Activated CD8-positive, alpha-beta memory T cell treated with anti-CD3 and anti-CD28 coated beads, Interleukin-2, amount 10 ng/mL, durations not matched to agents 7 days and 5 days (primary cell): ENCODE results near the gene MACROD2. TPM values are rescaled to one million over a fixed set of nuclear protein-coding genes. Genes with fewer than 3 reads are reported as not detected.

Experiments
- ATAC-seq: fragments of 150-1000 bp; cut with Tn5 transposase; one replicate; pipeline ENCODE4 v1.10.0; 2021; ENCODE audit warnings: moderate library complexity
- CTCF ChIA-PET: fragments of 350-600 bp; sonication (Branson Sonifier 250); formaldehyde crosslinking; loops from one replicate; lab custom pipeline; 2021; ENCODE audit warnings: antibody characterized with exemption; lab: Charles Lee
- DNase-seq: peaks from one replicate; pipeline ENCODE4 v3.0.0-alpha.2; 2020
- H3K27ac Mint-ChIP-seq: one replicate; pipeline ENCODE4 v1.8.0; 2021; ENCODE audit warnings: mild to moderate bottlenecking, mixed read lengths
- H3K27me3 Mint-ChIP-seq: one replicate; pipeline ENCODE4 v1.8.0; 2021; ENCODE audit warnings: mixed read lengths
- H3K36me3 Mint-ChIP-seq: one replicate; pipeline ENCODE4 v1.8.0; 2021; ENCODE audit warnings: mild to moderate bottlenecking, mixed read lengths
- H3K4me1 Mint-ChIP-seq: one replicate; pipeline ENCODE4 v1.8.0; 2021; ENCODE audit warnings: mixed read lengths
- H3K4me3 Mint-ChIP-seq: one replicate; pipeline ENCODE4 v1.8.0; 2021; ENCODE audit warnings: mild to moderate bottlenecking, moderate library complexity, mixed read lengths
- H3K9me3 Mint-ChIP-seq: one replicate; pipeline ENCODE4 v1.8.0; 2022; ENCODE audit warnings: low read depth, mixed read lengths
- total RNA-seq, 2 experiments: library from RNA; stranded (reverse); gene quantifications; one replicate each; pipeline ENCODE4 v1.2.3, GENCODE V29; 2021

Gene MACROD2
- total RNA-seq, 2 experiments from 2014 or later, result not detected

DNA sequence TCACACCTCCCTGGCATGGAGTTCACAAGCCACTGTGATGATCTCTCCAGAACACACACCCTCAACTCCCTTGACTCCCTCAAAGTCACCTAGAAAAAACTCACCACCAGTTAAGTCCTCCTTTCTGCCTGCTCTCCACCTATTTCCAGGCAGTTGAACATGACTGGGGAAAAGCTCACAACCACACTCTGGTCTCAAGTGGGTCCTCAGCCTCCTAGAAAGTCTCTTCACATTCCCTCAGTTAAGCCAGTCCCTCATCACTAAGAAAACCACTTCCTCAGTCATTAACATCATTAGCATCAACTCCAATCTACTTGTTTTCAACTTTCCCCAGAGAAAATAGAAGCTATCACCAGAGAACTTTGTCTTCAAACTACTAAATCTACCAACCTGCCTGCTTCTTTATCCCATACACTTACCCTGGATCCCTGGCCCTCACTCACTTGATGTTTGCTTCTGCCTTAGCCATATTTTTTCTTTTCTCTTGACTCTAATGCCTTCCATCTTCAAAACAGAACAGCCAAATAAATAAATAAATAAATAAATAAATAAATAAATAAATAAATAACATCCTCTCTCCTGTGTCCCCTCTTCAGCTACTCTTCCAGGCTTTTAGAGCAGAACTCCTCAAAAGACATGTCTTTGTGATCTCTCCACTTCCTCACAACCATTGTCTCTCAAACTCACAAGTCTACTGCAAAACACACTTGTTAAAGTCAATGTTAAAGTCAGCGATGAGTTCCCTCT, 1084.5 kb downstream of the MACROD2 start:
- CTCF ChIA-PET, result no interaction called here
- DNase-seq, result no peak
- no peak for ATAC-seq
- Mint-ChIP-seq H3K4me3 (no peak overlapping the region), H3K27me3 (no peaks in the 10 kb centered on the region), H3K36me3 (no peaks in the 10 kb centered on the region), H3K4me1 (no peaks in the 10 kb centered on the region), H3K27ac (no peak overlapping the region), H3K9me3 (peaks cover 6% of the 10 kb centered on the region)

DNA sequence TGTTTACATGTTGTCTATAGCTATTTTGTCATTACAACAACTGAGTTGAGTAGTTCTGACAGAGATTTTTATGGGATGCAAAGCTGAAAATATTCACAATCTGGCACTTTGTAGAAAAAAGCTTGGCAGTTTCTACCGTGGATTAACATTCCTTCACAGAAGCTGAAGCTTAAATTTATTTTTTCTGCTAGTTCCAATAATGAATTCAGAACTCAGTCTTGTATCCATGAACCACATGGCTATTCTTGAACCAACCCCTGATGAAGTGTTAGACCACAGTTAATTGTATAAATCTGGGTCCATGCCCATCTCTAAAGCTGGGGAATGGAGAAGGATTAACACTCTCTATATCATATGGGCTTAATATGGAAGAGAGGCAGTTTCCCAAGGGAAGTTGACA, 1085.9 kb downstream of the MACROD2 start:
- Mint-ChIP-seq H3K4me1 (no peaks in the 10 kb centered on the region), H3K27me3 (no peaks in the 10 kb centered on the region), H3K27ac (no peak overlapping the region), H3K36me3 (no peaks in the 10 kb centered on the region), H3K9me3 (peaks cover 6% of the 10 kb centered on the region), H3K4me3 (no peak overlapping the region)
- no peak for DNase-seq
- CTCF ChIA-PET, result no interaction called here
- no peak for ATAC-seq

DNA sequence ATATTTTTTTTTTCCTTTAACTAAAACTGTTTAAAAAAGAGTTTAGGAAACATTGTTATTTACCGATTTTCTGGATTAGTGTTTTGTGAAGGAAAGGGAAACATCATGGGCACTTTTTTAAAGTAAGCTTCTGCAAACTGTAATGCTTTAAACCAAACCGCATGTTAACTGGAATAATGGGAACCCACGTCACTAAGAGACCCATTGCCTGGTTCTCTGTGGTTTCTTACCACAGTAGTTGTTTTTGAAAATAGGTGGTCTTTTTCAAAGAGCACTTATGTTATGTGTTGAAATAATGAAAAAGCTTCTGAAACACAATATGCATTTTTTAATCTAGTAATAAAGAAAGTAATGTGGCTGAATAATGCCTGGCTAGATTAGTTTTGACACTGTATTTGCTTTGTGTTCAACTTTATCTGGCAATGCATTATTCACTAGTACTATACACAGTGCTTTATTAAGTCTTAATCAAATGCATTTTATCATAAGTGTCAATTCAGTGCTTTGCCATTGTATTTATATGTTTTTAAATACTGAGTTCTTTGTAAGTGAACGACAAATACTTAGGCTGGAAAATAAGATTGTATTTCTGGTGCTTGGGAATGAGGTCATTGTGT, 1096.2 kb downstream of the MACROD2 start:
- Mint-ChIP-seq H3K27ac (no peak overlapping the region), H3K4me3 (no peak overlapping the region), H3K9me3 (peaks cover 6% of the 10 kb centered on the region), H3K36me3 (no peaks in the 10 kb centered on the region), H3K27me3 (no peaks in the 10 kb centered on the region), H3K4me1 (no peaks in the 10 kb centered on the region)
- no peak for DNase-seq
- ATAC-seq, result no peak
- CTCF ChIA-PET, result interaction anchor here (0.7 kb wide), 1 partner anchor 1400 kb away, joined by 3 read pairs; no protein-coding TSS in a partner anchor

DNA sequence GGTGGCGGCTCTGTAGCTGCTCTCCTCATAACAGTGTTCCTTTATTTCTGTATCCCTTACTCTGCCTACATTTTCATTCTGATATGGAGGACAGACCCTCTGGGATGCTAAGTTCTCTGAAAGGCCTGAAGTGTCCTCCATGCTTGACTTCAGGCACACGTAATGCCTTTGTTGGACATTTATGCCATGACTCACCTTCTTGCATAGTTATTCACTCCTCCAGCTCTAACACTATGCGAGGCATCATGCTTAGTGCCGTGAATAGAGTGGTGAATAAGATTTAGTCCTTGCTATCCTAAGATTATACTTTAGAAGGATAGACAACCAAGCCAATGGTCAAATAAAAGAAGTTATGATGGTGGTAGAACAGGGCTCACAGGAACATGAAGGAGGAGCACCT, 1103.0 kb downstream of the MACROD2 start:
- Mint-ChIP-seq H3K9me3 (peaks cover 15% of the 10 kb centered on the region), H3K4me1 (no peaks in the 10 kb centered on the region), H3K27ac (no peak overlapping the region), H3K36me3 (no peaks in the 10 kb centered on the region), H3K27me3 (no peaks in the 10 kb centered on the region), H3K4me3 (no peak overlapping the region)
- ATAC-seq, result no peak
- no peak for DNase-seq
- CTCF ChIA-PET, result no interaction called here

DNA sequence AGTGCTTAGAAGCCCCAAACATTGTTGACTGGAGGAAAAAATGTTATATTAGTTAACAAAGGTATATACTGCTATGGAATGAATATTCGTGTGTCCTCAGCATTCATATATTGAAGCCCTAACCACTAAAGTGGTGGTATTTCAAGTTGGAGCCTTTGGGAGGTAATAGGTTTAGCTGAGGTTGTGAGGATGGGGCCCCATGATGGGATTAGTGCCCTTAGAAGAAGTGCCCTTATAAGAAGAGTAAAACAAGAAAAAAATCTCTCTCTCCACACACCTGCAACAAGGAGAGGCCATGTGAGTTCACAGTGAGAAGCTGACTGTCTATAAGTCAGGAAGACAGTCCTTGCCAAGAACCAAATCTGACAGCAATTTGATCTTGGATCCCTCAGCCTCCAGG, 1103.8 kb downstream of the MACROD2 start:
- Mint-ChIP-seq H3K27me3 (no peaks in the 10 kb centered on the region), H3K27ac (no peak overlapping the region)
- CTCF ChIA-PET, result no interaction called here

DNA sequence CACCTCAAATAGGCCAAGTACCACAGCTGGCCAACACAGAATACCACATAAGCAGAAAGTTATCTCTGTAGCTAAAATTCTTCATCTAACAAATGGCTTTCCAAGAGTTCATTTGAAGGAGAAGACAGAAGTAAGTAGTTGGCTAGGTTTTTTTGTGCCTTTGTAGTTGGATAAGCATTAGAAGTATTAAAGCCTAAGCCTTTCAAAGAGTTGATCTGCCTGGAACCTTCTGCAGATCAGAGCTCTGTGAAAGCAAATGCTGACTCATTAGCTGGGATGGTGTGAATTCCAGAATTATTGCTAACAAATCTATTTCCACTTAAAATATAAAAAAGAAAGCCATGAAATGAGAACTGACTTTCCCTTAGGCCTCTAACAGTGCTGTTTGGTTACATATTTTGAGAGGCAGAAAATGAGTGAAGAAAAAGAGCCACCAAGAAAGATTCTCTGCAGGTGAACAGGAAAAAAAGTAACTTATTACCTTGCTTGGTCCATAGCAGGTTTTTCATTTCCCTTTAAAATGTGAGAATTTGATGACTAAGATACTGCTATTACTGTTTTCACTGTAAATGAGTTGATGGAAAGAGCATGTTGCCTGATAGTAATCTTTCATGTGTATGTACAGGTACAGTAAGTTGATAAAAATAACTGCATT, 1105.3 kb downstream of the MACROD2 start:
- H3K36me3 Mint-ChIP-seq, result no peaks in the 10 kb centered on the region

More for the DNA sequence above, 1103.8 kb downstream of the MACROD2 start:
- H3K36me3 Mint-ChIP-seq, result no peaks in the 10 kb centered on the region
- DNase-seq (no peak), ATAC-seq (no peak)
- peaks cover 19% of the 10 kb centered on the region for H3K9me3 Mint-ChIP-seq
- H3K4me1 Mint-ChIP-seq, result no peaks in the 10 kb centered on the region
- no peak overlapping the region for H3K4me3 Mint-ChIP-seq

DNA sequence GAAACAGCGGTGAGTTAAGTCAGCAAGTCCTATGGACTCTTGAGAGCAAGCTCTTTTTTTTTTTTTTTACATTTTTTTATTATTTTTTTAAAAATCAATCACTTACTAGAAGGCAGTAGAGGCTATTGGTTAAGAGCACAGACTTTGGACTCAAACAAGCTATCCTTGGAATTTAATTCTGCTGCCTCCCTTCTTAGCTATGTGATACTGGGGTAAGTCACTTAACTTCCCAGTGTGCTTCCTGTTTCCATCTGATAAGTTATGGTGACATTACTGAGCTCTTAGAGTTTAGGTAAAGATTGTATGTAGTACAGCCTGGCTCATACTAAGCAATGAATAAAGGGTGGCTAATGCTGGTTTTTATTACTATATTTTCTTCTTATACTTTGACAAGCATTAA, 1112.6 kb downstream of the MACROD2 start:
- no peaks in the 10 kb centered on the region for H3K27me3 Mint-ChIP-seq
- no peaks in the 10 kb centered on the region for H3K36me3 Mint-ChIP-seq
- ATAC-seq, result no peak
- H3K9me3 Mint-ChIP-seq, result peaks cover 18% of the 10 kb centered on the region
- CTCF ChIA-PET, result no interaction called here
- H3K27ac Mint-ChIP-seq, result no peak overlapping the region
- H3K4me1 Mint-ChIP-seq, result no peaks in the 10 kb centered on the region
- DNase-seq, result no peak
- H3K4me3 Mint-ChIP-seq, result no peak overlapping the region

More for the DNA sequence above, 1105.3 kb downstream of the MACROD2 start:
- H3K9me3 Mint-ChIP-seq, result peaks cover 18% of the 10 kb centered on the region
- no peak overlapping the region for H3K27ac Mint-ChIP-seq
- ATAC-seq (no peak), DNase-seq (no peak)
- CTCF ChIA-PET, result no interaction called here
- no peak overlapping the region for H3K4me3 Mint-ChIP-seq
- H3K4me1 Mint-ChIP-seq, result no peaks in the 10 kb centered on the region
- H3K27me3 Mint-ChIP-seq, result no peaks in the 10 kb centered on the region

DNA sequence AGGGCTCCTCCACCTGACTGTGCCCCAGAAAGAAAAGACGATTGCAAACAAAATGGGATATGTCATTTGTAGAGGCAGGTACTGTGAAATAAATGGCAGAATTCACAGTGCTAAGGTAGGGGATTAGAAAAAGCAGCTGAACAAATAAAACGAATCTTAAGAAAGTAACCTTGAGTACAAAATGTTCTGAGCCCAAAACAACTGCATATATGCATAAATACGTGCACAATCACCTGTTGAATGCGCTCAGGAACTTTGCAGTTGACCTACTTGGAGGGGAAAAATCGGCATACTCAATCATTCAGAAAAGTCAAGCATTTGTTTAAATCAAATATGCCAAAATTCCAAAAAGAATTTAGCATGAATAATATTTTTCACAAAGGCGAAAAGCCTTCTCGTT, 1114.2 kb downstream of the MACROD2 start:
- Mint-ChIP-seq H3K4me3 (no peak overlapping the region), H3K36me3 (no peaks in the 10 kb centered on the region), H3K4me1 (no peaks in the 10 kb centered on the region), H3K27me3 (no peaks in the 10 kb centered on the region), H3K27ac (no peak overlapping the region), H3K9me3 (peaks cover 15% of the 10 kb centered on the region)
- ATAC-seq, result no peak
- DNase-seq, result no peak
- CTCF ChIA-PET, result no interaction called here

DNA sequence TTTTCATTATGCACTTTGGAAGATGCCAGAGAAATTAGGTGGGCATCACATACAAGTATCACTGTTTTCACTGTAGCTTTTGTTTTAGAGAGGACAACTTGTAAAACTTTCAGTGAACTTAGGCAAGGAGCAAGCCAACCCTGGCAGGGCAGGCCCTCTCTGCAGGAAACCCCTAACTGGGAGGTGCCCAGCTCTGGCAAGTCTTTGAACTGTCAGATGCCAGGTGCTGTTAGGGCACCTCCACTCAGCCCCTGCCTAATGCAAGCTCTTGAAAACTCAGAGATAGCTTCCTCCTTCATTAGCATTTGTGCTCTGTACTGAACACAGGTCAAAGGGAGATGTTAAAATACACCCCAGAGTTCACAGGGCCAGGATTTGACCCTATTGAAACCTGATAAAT, 1116.3 kb downstream of the MACROD2 start:
- H3K4me3 Mint-ChIP-seq, result no peak overlapping the region
- H3K27me3 Mint-ChIP-seq, result no peaks in the 10 kb centered on the region
- no peaks in the 10 kb centered on the region for H3K4me1 Mint-ChIP-seq
- no peak overlapping the region for H3K27ac Mint-ChIP-seq
- no peak for DNase-seq
- CTCF ChIA-PET, result no interaction called here
- no peaks in the 10 kb centered on the region for H3K36me3 Mint-ChIP-seq
- H3K9me3 Mint-ChIP-seq, result peaks cover 12% of the 10 kb centered on the region
- no peak for ATAC-seq

DNA sequence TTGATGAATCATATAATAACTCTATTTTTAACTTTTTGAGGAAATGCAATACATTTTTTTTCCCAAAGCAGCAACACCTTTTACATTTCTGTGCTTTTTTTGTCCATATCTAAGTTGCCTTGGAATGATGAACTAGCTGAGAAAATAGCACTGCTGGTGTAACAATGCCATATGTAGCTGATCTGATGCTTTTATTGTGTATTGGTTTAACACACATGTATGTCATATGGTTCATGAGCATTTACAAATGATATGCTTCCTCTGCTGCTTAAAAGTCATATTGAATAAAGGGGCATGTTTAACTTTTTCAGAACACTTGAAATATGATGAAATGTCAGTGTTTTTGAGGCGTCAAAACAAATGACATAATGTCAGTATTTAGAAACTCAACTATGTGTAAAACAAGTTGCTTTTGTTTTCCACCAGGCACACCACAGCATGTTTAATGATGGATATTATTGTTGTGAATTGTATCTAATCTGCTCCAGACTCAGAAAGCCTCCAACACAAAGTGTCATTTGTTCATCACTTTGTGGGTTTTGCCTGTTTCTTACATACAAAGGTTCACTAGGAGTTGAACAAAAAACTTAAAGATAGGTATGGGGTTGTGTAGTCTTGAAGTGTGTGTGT, 1117.9 kb downstream of the MACROD2 start:
- no peaks in the 10 kb centered on the region for H3K36me3 Mint-ChIP-seq
- H3K27me3 Mint-ChIP-seq, result no peaks in the 10 kb centered on the region
- CTCF ChIA-PET, result no interaction called here
- H3K9me3 Mint-ChIP-seq, result peaks cover 10% of the 10 kb centered on the region
- DNase-seq (no peak), ATAC-seq (no peak)
- H3K4me3 Mint-ChIP-seq, result no peak overlapping the region
- H3K4me1 Mint-ChIP-seq, result no peaks in the 10 kb centered on the region
- no peak overlapping the region for H3K27ac Mint-ChIP-seq

DNA sequence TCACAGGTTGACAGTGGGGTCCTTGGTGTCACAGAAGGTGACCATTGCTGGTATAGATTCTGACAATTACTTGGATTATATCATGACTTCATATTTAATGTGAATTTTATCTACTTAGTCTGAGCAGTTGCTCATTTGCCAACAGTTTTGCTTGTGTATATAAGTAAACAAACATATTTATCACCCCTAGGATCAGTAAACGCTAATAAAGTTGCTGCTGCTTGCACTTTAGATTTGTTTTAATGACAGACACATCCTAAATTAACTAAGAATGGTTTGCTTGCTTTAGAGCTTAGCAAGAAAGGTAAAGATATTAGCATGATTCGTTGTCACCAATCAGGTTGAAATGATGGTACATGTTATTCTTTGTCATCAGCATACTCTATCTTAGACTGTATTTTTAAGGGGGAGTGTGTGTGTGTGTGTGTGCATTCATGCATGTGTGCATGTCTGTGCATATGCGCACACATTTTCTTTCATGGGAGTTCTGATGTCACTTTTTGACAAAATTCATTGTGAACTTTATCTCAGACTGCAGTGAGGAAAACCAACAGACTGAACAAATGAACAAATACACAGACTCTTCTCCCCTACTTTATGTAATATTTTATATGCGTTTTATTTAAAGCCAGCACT, 1124.7 kb downstream of the MACROD2 start:
- Mint-ChIP-seq H3K4me3 (no peak overlapping the region), H3K27ac (no peak overlapping the region), H3K9me3 (peaks cover 3% of the 10 kb centered on the region), H3K4me1 (no peaks in the 10 kb centered on the region), H3K36me3 (no peaks in the 10 kb centered on the region), H3K27me3 (no peaks in the 10 kb centered on the region)
- CTCF ChIA-PET, result no interaction called here
- ATAC-seq, result no peak
- no peak for DNase-seq

DNA sequence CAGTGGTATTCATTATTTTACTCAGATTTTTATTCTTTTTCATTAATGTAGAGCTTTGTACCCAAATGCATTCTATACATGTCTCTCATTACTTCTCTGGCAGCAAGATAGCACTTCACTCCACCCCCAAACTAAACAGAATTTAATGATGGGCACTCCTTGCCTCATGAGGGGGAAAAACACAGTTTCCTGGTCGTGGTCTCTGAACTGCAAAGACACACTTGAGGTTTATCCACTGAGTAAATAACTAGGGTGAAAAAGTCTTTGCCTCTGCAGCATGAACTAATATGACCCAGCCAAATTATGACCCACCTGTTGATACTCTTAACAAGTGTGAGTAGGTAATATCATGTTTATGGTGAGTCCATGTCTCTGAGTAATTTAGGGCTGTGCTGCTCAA, 1127.3 kb downstream of the MACROD2 start:
- Mint-ChIP-seq H3K4me3 (no peak overlapping the region), H3K4me1 (no peaks in the 10 kb centered on the region), H3K36me3 (no peaks in the 10 kb centered on the region), H3K27ac (no peak overlapping the region), H3K27me3 (no peaks in the 10 kb centered on the region), H3K9me3 (peaks cover 3% of the 10 kb centered on the region)
- CTCF ChIA-PET, result no interaction called here
- DNase-seq (no peak), ATAC-seq (no peak)

DNA sequence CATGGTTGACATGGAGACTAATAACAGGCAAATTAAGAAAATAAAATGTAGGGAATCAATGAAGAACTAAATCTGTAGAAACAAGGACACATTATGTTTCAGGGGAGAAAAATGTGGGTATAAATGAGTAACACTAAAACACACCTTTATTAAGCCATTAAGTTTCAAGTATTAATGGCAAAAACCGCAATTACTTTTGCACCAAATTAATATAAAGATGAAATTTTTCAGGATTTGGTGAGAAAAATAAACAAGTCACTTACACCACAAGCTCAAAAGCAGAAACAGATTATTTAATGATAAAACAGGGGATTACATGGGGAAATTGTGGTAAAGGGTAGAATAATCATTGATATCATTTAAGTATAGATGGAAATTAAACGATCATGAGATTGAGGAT, 1135.9 kb downstream of the MACROD2 start:
- ATAC-seq, result no peak
- CTCF ChIA-PET, result no interaction called here
- Mint-ChIP-seq H3K9me3 (peaks cover 4% of the 10 kb centered on the region), H3K36me3 (no peaks in the 10 kb centered on the region), H3K4me3 (no peak overlapping the region), H3K4me1 (no peaks in the 10 kb centered on the region), H3K27ac (no peak overlapping the region), H3K27me3 (no peaks in the 10 kb centered on the region)
- no peak for DNase-seq
